Fibroblast of skin of left quadriceps (primary cell): ENCODE results near the gene CNOT6.
"Not testable (repeated sequence)": the region's sequence is repeated elsewhere in the genome, so short reads cannot be mapped to it uniquely, and the experiment has no call there.

ENCODE experiments used
- DNase-seq, 2 experiments: peaks; one replicate each; pipeline ENCODE4 v3.0.0-alpha.2; 2013; ENCODE audit warnings: low read depth in 2 of 2

The CNOT6 gene

DNA sequence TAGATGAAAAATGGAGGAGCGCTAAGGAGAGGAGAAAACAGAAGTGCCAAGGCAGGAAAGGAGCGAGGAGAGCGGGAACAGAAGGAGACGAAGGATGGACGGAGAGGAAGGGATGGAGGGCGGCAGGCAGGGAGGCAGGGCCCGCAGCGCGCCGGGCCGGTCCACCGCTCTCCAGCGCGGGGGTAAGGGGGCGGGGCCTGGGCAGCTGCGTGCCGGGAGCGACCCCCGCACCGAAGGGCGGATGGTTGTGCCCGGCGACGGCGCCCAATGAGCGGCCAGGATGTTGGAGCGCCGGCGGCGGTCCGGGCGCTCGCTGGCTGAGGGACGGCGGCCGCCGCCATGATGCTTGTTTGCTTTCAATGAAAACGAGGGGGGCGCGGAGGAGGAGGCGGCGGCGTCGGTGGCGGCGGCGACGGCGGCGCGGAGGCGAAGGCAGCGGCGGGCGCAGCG lies at the start of gene CNOT6:
Gene CNOT6 (plus strand): TSS at position 320 of the 450 bp plus-strand sequence. CDS start 34,898 bp downstream, outside the sequence.
- peak; percentile 89 to 90 for DNase-seq

GRCh38 chr5:180454752-180455151 lies 39.4 kb upstream of the CNOT6 start:
- DNase-seq, result no peak

DNA sequence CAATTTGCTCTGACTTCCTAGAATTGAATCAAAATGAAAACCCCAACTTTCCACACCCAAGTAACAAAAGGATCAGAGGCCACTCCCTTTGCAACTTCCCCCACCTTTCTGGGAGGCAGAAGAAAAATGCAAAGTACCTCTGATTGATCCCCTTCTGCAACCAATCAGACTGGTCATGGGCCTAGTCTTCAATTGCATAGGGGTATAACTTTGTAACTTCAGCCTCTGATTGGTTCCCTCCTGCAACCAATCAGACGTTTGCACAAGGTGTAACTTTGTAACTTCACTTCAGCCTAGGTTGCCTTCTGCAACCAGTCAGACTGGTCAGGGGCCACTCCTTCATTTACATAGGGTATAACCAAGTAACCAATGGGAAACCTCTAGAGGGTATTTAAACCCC lies 38.3 kb upstream of the CNOT6 start:
- DNase-seq, result no peak

GRCh38 chr5:180456792-180457191 lies 37.4 kb upstream of the CNOT6 start:
- no peak for DNase-seq

GRCh38 chr5:180458852-180459673 lies 35.1 kb upstream of the CNOT6 start:
- DNase-seq, result not testable (repeated sequence)

DNA sequence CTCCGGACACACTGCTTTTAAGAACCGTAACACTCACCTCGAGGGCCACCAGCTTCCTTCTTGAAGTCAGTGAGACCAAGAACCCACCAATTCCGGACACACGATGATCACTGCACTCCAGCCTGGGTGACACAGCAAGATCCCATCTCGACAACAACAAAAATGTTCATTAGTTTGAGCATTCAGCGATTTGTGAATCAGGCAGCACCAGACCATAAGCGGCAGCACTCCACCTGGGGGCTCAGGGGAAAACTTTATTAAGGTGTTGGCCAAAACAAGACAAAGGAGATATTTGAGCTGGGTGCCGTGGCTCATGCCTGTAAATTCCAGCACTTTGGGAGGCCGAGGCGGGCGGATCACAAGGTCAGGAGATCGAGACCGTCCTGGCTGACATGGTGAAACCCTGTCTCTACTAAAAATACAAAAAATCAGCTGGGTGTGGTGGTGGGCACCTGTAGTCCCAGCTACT lies 34.5 kb upstream of the CNOT6 start:
- DNase-seq, result not testable (repeated sequence)

DNA sequence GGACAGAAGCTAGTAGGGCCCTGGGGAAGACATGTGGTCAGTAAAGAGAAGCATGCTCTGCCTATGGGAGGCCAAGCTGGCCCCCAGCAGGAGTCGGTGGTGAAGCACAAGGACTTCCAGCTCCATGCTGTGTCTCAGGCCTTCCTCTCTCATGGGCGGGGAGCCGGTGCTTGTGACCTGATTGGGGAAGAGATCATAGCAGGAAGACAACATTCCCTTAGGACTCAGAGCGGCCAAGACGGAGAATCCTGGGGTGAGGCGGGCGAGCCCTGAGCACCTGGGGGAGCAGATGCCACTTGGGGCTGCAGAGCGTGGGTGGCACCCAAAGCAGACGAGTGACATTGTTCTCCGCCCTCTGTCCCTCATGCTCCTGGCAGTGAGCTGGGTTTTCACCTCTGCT lies 33.3 kb upstream of the CNOT6 start:
- DNase-seq, result no peak

DNA sequence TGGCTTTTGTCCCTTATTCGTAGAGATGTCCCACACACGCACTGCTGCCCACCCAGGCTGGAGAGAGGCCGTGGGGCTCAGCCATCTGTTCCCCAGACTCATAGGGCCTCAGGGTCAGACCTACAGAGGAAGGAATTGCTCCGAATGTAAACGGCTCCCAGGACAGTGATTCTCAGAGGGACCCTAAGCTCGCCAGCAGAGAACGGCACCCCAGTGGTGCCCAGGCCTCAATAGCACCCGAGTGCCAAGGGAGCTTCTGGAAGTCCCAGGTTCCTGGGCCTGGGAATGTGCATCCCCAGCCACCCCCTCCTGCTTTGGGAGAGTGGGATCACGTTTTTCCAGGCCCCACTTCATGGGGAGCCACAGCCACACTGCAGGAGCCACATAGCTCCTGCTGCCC lies 32.9 kb upstream of the CNOT6 start:
- DNase-seq, result no peak

- no peak for DNase-seq
Measured at GRCh38 chr5:180463216-180463900, 30.8 kb upstream of the CNOT6 start.

- DNase-seq, result no peak
Measured at GRCh38 chr5:180463916-180464602, 30.1 kb upstream of the CNOT6 start.

DNA sequence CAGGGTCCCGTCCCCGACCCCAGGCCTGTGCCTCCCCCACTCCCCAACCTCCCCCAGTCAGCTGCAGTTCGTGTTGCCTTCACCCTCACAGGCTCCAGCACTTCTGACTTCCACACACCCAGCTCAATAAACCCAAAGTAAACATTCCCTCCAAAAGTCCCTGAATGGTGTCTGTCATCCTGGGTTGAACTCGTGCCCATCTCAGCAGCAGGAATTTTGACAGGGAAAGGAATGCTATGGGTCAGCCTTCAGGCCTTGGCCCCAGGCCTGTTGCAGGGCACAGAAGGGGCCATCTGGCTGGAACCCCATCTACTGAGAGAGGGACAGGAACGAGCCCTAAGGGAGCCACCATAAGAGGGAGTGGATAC lies 29.6 kb upstream of the CNOT6 start:
- no peak for DNase-seq

GRCh38 chr5:180465052-180465451 lies 29.1 kb upstream of the CNOT6 start:
- not testable (repeated sequence) for DNase-seq

GRCh38 chr5:180466316-180466715 lies 27.9 kb upstream of the CNOT6 start:
- no peak for DNase-seq

DNA sequence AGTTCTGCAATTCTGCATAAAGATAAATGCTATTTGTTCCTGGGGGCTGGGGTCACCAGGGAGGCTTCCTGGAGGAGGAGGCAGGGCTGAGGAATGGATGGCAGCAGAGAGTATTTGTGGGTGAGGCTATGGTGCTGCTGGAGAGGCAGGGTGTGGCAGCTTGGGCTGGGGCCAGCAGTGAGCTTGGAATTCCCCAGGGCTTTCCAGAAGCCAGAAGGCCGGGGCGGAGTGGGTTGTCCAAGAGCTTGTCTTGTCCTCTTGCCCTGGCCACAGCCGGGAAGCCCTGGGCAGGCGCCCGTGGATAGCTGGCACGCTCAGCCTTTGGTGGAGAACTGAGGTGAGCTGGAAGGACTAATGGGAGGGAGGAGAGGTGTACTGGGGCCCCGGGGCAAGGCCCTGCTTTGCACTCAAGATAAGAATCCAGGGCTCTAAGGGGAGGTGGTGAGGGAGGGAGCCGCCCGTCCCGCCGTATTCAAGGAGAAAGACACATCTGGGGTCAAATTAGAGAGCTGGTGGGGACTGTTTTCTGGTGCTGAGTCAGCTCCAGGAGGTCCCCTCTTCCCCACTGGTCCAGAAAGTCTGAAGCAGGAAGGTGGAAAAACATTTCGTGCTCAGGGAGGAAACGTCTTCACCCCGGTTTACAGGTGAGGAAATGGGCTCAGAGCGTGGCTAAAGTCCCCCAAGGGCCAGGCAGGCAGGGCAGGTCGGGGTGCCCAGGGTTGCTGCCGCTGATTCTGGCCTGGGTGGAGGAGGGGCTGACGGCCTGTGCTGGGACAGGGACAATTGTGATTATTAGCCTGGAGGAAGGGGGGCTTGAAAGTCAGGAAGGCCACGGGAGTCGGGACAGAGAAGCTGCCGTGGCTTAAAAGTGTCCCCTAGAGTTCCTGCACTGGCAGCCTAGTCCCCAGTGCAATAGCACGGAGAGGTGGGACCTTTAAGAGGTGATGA lies 26.9 kb upstream of the CNOT6 start:
- no peak for DNase-seq

- no peak for DNase-seq
Measured at GRCh38 chr5:180467989-180468731, 26.0 kb upstream of the CNOT6 start.

DNA sequence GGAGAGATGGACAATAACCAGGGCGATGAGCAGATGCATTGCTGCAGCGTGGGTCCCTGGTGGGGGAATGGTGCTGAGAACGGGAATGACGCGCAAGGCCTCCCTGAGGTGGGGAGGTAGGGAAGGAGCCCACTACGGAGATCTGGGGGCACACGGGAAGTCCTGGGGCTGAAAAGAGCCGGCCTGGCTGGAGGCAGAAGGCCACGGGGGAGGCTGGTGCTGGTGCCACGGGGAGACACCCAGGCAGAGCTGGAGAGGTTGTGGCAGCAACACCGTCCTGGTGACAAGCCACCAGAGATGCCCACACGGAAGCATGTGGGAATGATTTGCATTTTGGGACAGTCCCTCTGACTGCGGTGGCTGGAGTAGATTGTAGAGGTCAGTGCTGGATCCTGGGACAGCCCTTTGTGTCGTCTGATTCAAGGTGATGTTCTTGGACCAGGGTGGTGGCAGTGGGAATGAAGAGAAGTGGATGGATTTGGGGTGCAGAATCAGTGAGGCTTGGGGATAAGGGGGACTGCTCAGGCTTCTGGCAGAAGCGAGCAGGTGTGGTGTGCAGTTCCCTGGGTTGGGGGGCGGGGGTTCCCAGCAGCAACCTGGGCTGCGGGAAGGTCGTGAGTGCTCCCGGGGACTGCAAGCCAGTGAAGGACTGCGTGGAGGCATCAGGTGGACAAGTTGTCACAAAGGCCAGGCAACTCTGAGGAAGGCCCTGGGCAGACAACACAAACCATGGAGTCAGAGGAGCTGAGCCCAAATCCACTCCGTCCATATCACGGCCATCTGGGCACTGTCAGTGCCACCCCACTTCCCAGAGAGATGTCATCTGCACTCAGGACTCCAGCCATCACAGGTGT lies 25.2 kb upstream of the CNOT6 start:
- DNase-seq, result no peak

DNA sequence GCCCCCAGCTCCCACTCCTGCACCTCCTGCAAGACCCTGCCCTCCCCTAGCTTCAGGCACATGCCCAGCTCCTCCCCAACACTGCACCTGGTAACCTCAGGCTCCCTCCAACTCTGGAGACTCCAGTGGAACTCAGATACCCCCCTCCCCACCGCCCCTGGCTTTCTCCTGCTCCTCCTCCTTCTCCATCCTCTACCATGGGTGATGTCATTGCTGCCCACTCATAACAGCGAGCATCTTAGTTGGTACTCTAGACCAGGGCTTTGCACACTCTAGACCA lies 24.7 kb upstream of the CNOT6 start:
- no peak for DNase-seq

- no peak for DNase-seq
Measured at GRCh38 chr5:180469866-180470265, 24.3 kb upstream of the CNOT6 start.

GRCh38 chr5:180470361-180470760 lies 23.8 kb upstream of the CNOT6 start:
- DNase-seq, result no peak
